ENCODE data around the gene OR2H2. TPM values are rescaled to one million over a fixed set of nuclear protein-coding genes. Genes with fewer than 3 reads are reported as not detected.

Gene OR2H2
- total RNA-seq, 2 donors from 2014 or later: not detected

GRCh38 chr6:29564875-29565274 is 20.0 kb upstream of the OR2H2 start:
- Histone ChIP-seq H3K27ac (ENCODE audit: low read depth, low read length) (no peak overlapping the region), H3K4me3 (ENCODE audit: low read length) (no peak overlapping the region), H3K4me1 (ENCODE audit: control insufficient read depth, insufficient read depth, low read length) (no peaks in the 10 kb centered on the region), H3K27me3 (ENCODE audit: control insufficient read depth, insufficient read depth, low read length, poor library complexity, severe bottlenecking) (no peaks in the 10 kb centered on the region), H3K9ac (ENCODE audit: extremely low read depth, low read length, poor library complexity, severe bottlenecking) (no peak overlapping the region), H3K9me3 (ENCODE audit: control insufficient read depth, low read length) (no peaks in the 10 kb centered on the region), H3K36me3 (ENCODE audit: control insufficient read depth, insufficient read depth, low read length) (no peaks in the 10 kb centered on the region)
- Mint-ChIP-seq H3K4me1 (no peaks in the 10 kb centered on the region), H3K27ac (no peak overlapping the region), H3K9me3 (no peaks in the 10 kb centered on the region), H3K36me3 (ENCODE audit: low read depth) (no peaks in the 10 kb centered on the region), H3K27me3 (ENCODE audit: insufficient read depth) (peaks cover 8% of the 10 kb centered on the region), H3K4me3 (no peak overlapping the region)
- DNase-seq: no peak
- TF ChIP-seq CTCF (conservative IDR thresholded peaks at IDR 0.05): no peak

DNA sequence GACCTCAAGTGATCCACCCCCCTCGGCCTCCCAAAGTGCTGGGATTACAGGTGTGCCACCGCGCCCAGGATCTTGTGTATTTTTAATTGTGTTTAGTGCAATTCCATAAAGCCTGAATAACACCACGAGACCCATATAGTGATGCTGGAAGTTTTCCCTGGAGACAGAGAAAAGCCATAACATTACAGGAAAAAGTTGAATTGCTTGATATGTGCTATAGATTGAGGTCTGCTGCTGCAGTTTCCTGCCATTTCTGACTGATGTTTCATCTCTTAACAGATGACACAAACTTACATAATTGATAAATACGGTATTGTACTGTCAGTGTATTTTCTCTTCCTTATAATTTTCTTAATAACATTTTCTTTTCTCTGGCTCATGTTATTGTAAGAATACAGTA is 18.1 kb upstream of the OR2H2 start:
- no peaks in the 10 kb centered on the region for H3K9me3 Mint-ChIP-seq
- no peak overlapping the region for H3K27ac Mint-ChIP-seq
- H3K9ac ChIP-seq (ENCODE audit: extremely low read depth, low read length, poor library complexity, severe bottlenecking): no peak overlapping the region
- no peak overlapping the region for H3K4me3 Mint-ChIP-seq
- H3K27me3 ChIP-seq (ENCODE audit: control insufficient read depth, insufficient read depth, low read length, poor library complexity, severe bottlenecking): peaks cover 3% of the 10 kb centered on the region
- H3K9me3 ChIP-seq (ENCODE audit: control insufficient read depth, low read length): no peaks in the 10 kb centered on the region
- H3K27me3 Mint-ChIP-seq (ENCODE audit: insufficient read depth): peaks cover 8% of the 10 kb centered on the region
- no peak overlapping the region for H3K27ac ChIP-seq (ENCODE audit: low read depth, low read length)
- DNase-seq: no peak
- H3K4me3 ChIP-seq (ENCODE audit: low read length): no peak overlapping the region
- H3K4me1 ChIP-seq (ENCODE audit: control insufficient read depth, insufficient read depth, low read length): no peaks in the 10 kb centered on the region
- WGBS, 2 experiments (ENCODE audit: insufficient coverage in 1 of 2, insufficient read length in 1 of 2): 90 to 94% methylated on average over 3 to 4 of the region's 5 CpGs
- no peaks in the 10 kb centered on the region for H3K4me1 Mint-ChIP-seq
- no peak for TF ChIP-seq CTCF (conservative IDR thresholded peaks at IDR 0.05)
- no peaks in the 10 kb centered on the region for H3K36me3 Mint-ChIP-seq (ENCODE audit: low read depth)
- H3K36me3 ChIP-seq (ENCODE audit: control insufficient read depth, insufficient read depth, low read length): no peaks in the 10 kb centered on the region

DNA sequence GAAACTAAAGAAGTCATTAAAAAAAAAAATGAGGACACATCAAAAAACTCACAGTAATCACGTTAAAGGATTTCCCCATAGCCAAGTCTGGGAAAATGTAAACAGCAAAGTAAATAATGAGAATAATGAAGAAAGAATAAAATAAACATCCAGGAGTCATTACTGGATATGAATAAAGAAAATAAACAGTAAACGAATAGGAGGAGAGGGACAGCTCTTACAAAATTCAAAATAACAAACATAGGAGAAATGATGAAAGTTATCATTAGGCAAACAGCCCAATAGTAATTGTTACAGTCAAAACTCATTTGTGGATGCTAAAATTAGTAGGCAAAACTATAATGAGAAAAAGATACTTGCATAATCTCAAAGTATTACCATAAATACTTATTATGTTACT is 17.4 kb upstream of the OR2H2 start:
- peaks cover 9% of the 10 kb centered on the region for H3K27me3 Mint-ChIP-seq (ENCODE audit: insufficient read depth)
- Histone ChIP-seq H3K27ac (ENCODE audit: low read depth, low read length) (no peak overlapping the region), H3K9me3 (ENCODE audit: control insufficient read depth, low read length) (no peaks in the 10 kb centered on the region), H3K4me3 (ENCODE audit: low read length) (no peak overlapping the region), H3K36me3 (ENCODE audit: control insufficient read depth, insufficient read depth, low read length) (no peaks in the 10 kb centered on the region), H3K4me1 (ENCODE audit: control insufficient read depth, insufficient read depth, low read length) (no peaks in the 10 kb centered on the region), H3K9ac (ENCODE audit: extremely low read depth, low read length, poor library complexity, severe bottlenecking) (no peak overlapping the region), H3K27me3 (ENCODE audit: control insufficient read depth, insufficient read depth, low read length, poor library complexity, severe bottlenecking) (peaks cover 3% of the 10 kb centered on the region)
- no peaks in the 10 kb centered on the region for H3K4me1 Mint-ChIP-seq
- no peaks in the 10 kb centered on the region for H3K36me3 Mint-ChIP-seq (ENCODE audit: low read depth)
- WGBS, 2 experiments (ENCODE audit: insufficient coverage in 1 of 2, insufficient read length in 1 of 2): 84% methylated on average over 2 of the region's 2 CpGs; no CpG with 5 or more reads in 1 of the 2 experiments
- no peak overlapping the region for H3K27ac Mint-ChIP-seq
- DNase-seq: no peak
- H3K4me3 Mint-ChIP-seq: no peak overlapping the region
- H3K9me3 Mint-ChIP-seq: no peaks in the 10 kb centered on the region
- no peak for TF ChIP-seq CTCF (conservative IDR thresholded peaks at IDR 0.05)
